H1 (cell line): Measurements from ENCODE around the gene IRF3. TPM values are rescaled to one million over a fixed set of nuclear protein-coding genes. Genes with fewer than 3 reads are reported as not detected.

ENCODE experiments used
- CTCF ChIA-PET: fragments of 300-600 bp; sonication (Branson Sonifier 250); formaldehyde crosslinking; loops from one replicate; lab custom pipeline; 2021; ENCODE audit not compliant: partially characterized antibody; lab: Charles Lee
- POLR2A ChIA-PET: fragments of 300-600 bp; sonication (Branson Sonifier 250); formaldehyde crosslinking; loops from one replicate; lab custom pipeline; 2021; ENCODE audit warnings: inconsistent platforms; ENCODE audit not compliant: partially characterized antibody; lab: Charles Lee
- DNase-seq, 2 experiments: peaks; one replicate each; pipeline versions ENCODE4 v3.0.0 to v3.0.0-alpha.2; 2010 to 2022; ENCODE audit warnings: low spot score in 2 of 2, low read depth in 1 of 2, mixed read lengths in 1 of 2
- FAIRE-seq: peaks from 2 replicates; lab custom pipeline; 2011; peaks lifted over from hg19 to GRCh38; lab: Jason Lieb, UNC
- H2AFZ ChIP-seq: 2 replicates; pipeline ENCODE4 v1.8.1; 2012; ENCODE audit warnings: low read length, inconsistent platforms
- H2AK5ac ChIP-seq: 2 replicates; pipeline ENCODE4 v1.6.1; 2013; ENCODE audit warnings: low read depth, low read length
- H2BK120ac ChIP-seq: replicated peaks from 2 replicates; pipeline ENCODE3; 2013; ENCODE audit warnings: low read depth, low read length, inconsistent platforms
- H2BK12ac ChIP-seq: 2 replicates; pipeline ENCODE4 v1.6.1; 2013; ENCODE audit warnings: low read depth, low read length
- H2BK15ac ChIP-seq: 2 replicates; pipeline ENCODE4 v1.6.1; 2013; ENCODE audit warnings: low read length
- H2BK20ac ChIP-seq: 2 replicates; pipeline ENCODE4 v1.6.1; 2013; ENCODE audit warnings: low read length
- H2BK5ac ChIP-seq: 2 replicates; pipeline ENCODE4 v1.6.1; 2013; ENCODE audit warnings: low read depth, low read length
- H3K14ac ChIP-seq: 2 replicates; pipeline ENCODE4 v1.6.1; 2013; ENCODE audit warnings: inconsistent platforms; ENCODE audit not compliant: insufficient read length
- H3K18ac ChIP-seq: 2 replicates; pipeline ENCODE4 v1.6.1; 2013; ENCODE audit warnings: low read length; ENCODE audit errors: extremely low read depth
- H3K23ac ChIP-seq: 2 replicates; pipeline ENCODE4 v1.6.1; 2013; ENCODE audit warnings: inconsistent platforms; ENCODE audit not compliant: insufficient read length
- H3K23me2 ChIP-seq: 2 replicates; pipeline ENCODE4 v1.6.1; 2013; ENCODE audit warnings: low read depth, low read length
- H3K27ac ChIP-seq: 2 replicates; pipeline ENCODE4 v1.6.1; 2011; ENCODE audit warnings: low read depth, low read length, inconsistent platforms
- H3K27me3 ChIP-seq, 4 experiments: replicated peaks in 1 of 4; 1 replicate in 1 of 4; 2 replicates in 3 of 4; pipeline versions ENCODE4 v1.6.1 to v1.8.1; 2011 to 2013; ENCODE audit warnings: low read length in 3 of 4, mild to moderate bottlenecking in 3 of 4, inconsistent platforms in 2 of 4, mixed read lengths in 2 of 4, moderate library complexity in 1 of 4; ENCODE audit not compliant: control insufficient read depth in 3 of 4, insufficient read depth in 3 of 4; ENCODE audit errors: extremely low read depth in 1 of 4
- H3K36me3 ChIP-seq, 4 experiments: 2 replicates each; pipeline versions ENCODE4 v1.6.1 to v1.8.1; 2011 to 2013; ENCODE audit warnings: mild to moderate bottlenecking in 4 of 4, low read length in 3 of 4, moderate library complexity in 2 of 4, control low read depth in 1 of 4, inconsistent platforms in 1 of 4; ENCODE audit not compliant: insufficient read depth in 4 of 4, control insufficient read depth in 2 of 4
- H3K4ac ChIP-seq: replicated peaks from 2 replicates; pipeline ENCODE3; 2013; ENCODE audit warnings: low read length, low read depth, mixed read lengths, inconsistent platforms; ENCODE audit not compliant: insufficient read length
- H3K4me1 ChIP-seq, 4 experiments: replicated peaks in 1 of 4; 1 replicate in 1 of 4; 2 replicates in 3 of 4; pipeline versions ENCODE4 v1.6.1 to v1.8.1; 2011 to 2013; ENCODE audit warnings: low read length in 3 of 4, inconsistent platforms in 2 of 4, mixed read lengths in 1 of 4; ENCODE audit not compliant: insufficient read depth in 4 of 4, control insufficient read depth in 3 of 4
- H3K4me2 ChIP-seq, 2 experiments: 2 replicates each; pipeline versions ENCODE4 v1.6.1 to v1.8.1; 2011 to 2013; ENCODE audit warnings: low read depth in 2 of 2, low read length in 2 of 2, control low read depth in 1 of 2, inconsistent platforms in 1 of 2, mild to moderate bottlenecking in 1 of 2; ENCODE audit not compliant: insufficient read depth in 1 of 2
- H3K4me3 ChIP-seq, 4 experiments: fragments of 200-600, 300-600 bp in 1 of 4; sonication (generic), shearing (Covaris generic), sonication (Bioruptor Twin) in 1 of 4; 2 replicates each; pipeline versions ENCODE4 v1.5.1 to v1.8.1; 2011 to 2016; ENCODE audit warnings: low read length in 4 of 4, low read depth in 3 of 4, control low read depth in 2 of 4, inconsistent platforms in 2 of 4, mild to moderate bottlenecking in 2 of 4, mixed read lengths in 1 of 4, moderate library complexity in 1 of 4; ENCODE audit not compliant: insufficient read depth in 2 of 4; ENCODE audit errors: extremely low read depth in 1 of 4
- H3K56ac ChIP-seq: replicated peaks from 2 replicates; pipeline ENCODE3; 2013; ENCODE audit warnings: low read depth, mild to moderate bottlenecking, mixed read lengths, low read length, inconsistent platforms; ENCODE audit not compliant: insufficient read length
- H3K79me1 ChIP-seq: 2 replicates; pipeline ENCODE4 v1.6.1; 2013; ENCODE audit warnings: low read depth, low read length, control low read depth
- H3K79me2 ChIP-seq, 2 experiments: 2 replicates each; pipeline versions ENCODE4 v1.6.1 to v1.8.1; 2012 to 2013; ENCODE audit warnings: low read length in 2 of 2, mild to moderate bottlenecking in 2 of 2, inconsistent platforms in 1 of 2; ENCODE audit not compliant: insufficient read depth in 2 of 2, control insufficient read depth in 1 of 2
- H3K9ac ChIP-seq, 4 experiments: replicated peaks in 1 of 4; 1 replicate in 1 of 4; 2 replicates in 3 of 4; pipeline versions ENCODE4 v1.6.1 to v1.8.1; 2011 to 2013; ENCODE audit warnings: low read depth in 3 of 4, low read length in 3 of 4, control low read depth in 2 of 4, mild to moderate bottlenecking in 2 of 4, moderate library complexity in 2 of 4, inconsistent platforms in 1 of 4; ENCODE audit errors: extremely low read depth in 1 of 4
- H3K9me3 ChIP-seq, 2 experiments: 2 replicates each; pipeline versions ENCODE4 v1.6.1 to v1.8.1; 2012 to 2013; ENCODE audit warnings: mild to moderate bottlenecking in 2 of 2, moderate library complexity in 2 of 2, control low read depth in 1 of 2, inconsistent platforms in 1 of 2, low read depth in 1 of 2, low read length in 1 of 2, mixed read lengths in 1 of 2; ENCODE audit not compliant: insufficient read depth in 2 of 2
- H4K20me1 ChIP-seq, 2 experiments: replicated peaks in 1 of 2; 2 replicates each; pipeline versions ENCODE3 to v1.8.1; 2011 to 2013; ENCODE audit warnings: inconsistent platforms in 2 of 2, low read length in 2 of 2, mild to moderate bottlenecking in 1 of 2; ENCODE audit not compliant: insufficient read depth in 2 of 2, control insufficient read depth in 1 of 2
- H4K5ac ChIP-seq: 2 replicates; pipeline ENCODE4 v1.6.1; 2013; ENCODE audit warnings: low read length, low read depth, mixed read lengths, inconsistent platforms; ENCODE audit not compliant: insufficient read length
- H4K8ac ChIP-seq: 2 replicates; pipeline ENCODE4 v1.8.0; 2013; ENCODE audit warnings: mild to moderate bottlenecking, moderate library complexity, low read length, inconsistent platforms; ENCODE audit not compliant: insufficient read depth; ENCODE audit errors: extremely low read depth
- H4K91ac ChIP-seq: replicated peaks from 2 replicates; pipeline ENCODE3; 2013; ENCODE audit warnings: low read length, mixed read lengths, inconsistent platforms; ENCODE audit not compliant: insufficient read length
- ASH2L ChIP-seq: fragments of 200-600, 300-600 bp; sonication (generic); IDR thresholded peaks from one replicate; pipeline ENCODE4 v1.7.1; 2017; ENCODE audit warnings: low read length
- BACH1 ChIP-seq: IDR thresholded peaks from 2 replicates; pipeline ENCODE4 v1.6.1; 2012; ENCODE audit warnings: low read length, improper control_type of control experiment
- CTCF ChIP-seq, 3 experiments: IDR thresholded peaks; 1 replicate in 2 of 3; 2 replicates in 1 of 3; pipeline versions ENCODE4 v1.5.1 to v1.6.1; 2011; ENCODE audit warnings: low read length in 3 of 3, mild to moderate bottlenecking in 3 of 3, inconsistent platforms in 2 of 3, low read depth in 1 of 3, moderate library complexity in 1 of 3; ENCODE audit not compliant: insufficient read depth in 1 of 3; ENCODE audit errors: control extremely low read depth in 1 of 3
- NANOG ChIP-seq: IDR thresholded peaks from 2 replicates; pipeline ENCODE4 v1.6.1; 2011; ENCODE audit warnings: low read length, low read depth, mild to moderate bottlenecking, inconsistent platforms; ENCODE audit not compliant: insufficient read depth, poor library complexity, severe bottlenecking
- NRF1 ChIP-seq: IDR thresholded peaks from 2 replicates; pipeline ENCODE4 v1.6.1; 2011; ENCODE audit warnings: mild to moderate bottlenecking, low read depth, low read length, improper control_type of control experiment
- POLR2AphosphoS5 ChIP-seq: IDR thresholded peaks from 2 replicates; pipeline ENCODE4 v1.6.1; 2011; ENCODE audit warnings: low read depth, low read length
- POU5F1 ChIP-seq: IDR thresholded peaks from 2 replicates; pipeline ENCODE4 v1.6.1; 2011; ENCODE audit warnings: low read depth, mild to moderate bottlenecking, low read length, moderate library complexity
- SP1 ChIP-seq: IDR thresholded peaks from 2 replicates; pipeline ENCODE4 v1.6.1; 2011; ENCODE audit warnings: low read depth, low read length
- WGBS, 2 experiments: shearing (Covaris generic) in 1 of 2; methylation state at CpG; one replicate each; pipeline versions ENCODE4 v1.1.6 to v1.1.7; 2013 to 2015; ENCODE audit warnings: low lambda C conversion rate in 2 of 2, mixed read lengths in 2 of 2, inconsistent platforms in 1 of 2, low coverage in 1 of 2, missing lambda C conversion rate in 1 of 2; ENCODE audit not compliant: insufficient replicate concordance in 2 of 2, insufficient coverage in 1 of 2, insufficient read length in 1 of 2; ENCODE audit errors: extremely low coverage in 1 of 2, missing lambda C conversion rate in 1 of 2; 5-methylcytosine and 5-hydroxymethylcytosine counted together
- polyA plus RNA-seq, 7 experiments: library from polyadenylated mRNA; depleted of rRNA in 3 of 7; stranded (reverse) in 5 of 7; unstranded in 2 of 7; fragments of >200 nt in 5 of 7; fragments of 200-250 nt in 2 of 7; gene quantifications; 1 replicate in 5 of 7; 2 replicates in 1 of 7; 4 replicates in 1 of 7; pipeline versions ENCODE4 v1.2.1 to v1.2.3, GENCODE V29; 2011 to 2013; ENCODE audit warnings: missing spikeins in 2 of 7, mixed read lengths in 2 of 7
- total RNA-seq: library from RNA; stranded (reverse); fragmentation: NEBNext Ultra II Directional; extraction: Animal tissue kit (Norgen Biotek cat#: 25700); gene quantifications from 2 replicates; pipeline ENCODE4 v1.2.1, GENCODE V29; 2021

IRF3 gene
- total and polyA plus RNA-seq, 2 of the 8 experiments (the other 6 are each of a cell fraction or from before 2014, with no cell fraction given), result 103 to 114 TPM

GRCh38 chr19:49691243-49692146 is 25.8 kb upstream of the IRF3 start:
- Histone ChIP-seq H2BK15ac (peak overlapping the region; percentile 92; the same call in 1 of the 2 replicates), H2AFZ (peak overlapping the region; percentile 28; the same call in 1 of the 2 replicates), H3K9ac (peak overlapping the region in 3 of 4 experiments; percentile 0 to 32 (median 2); a peak in 4 of 7 replicates), H3K9me3 (no peaks in the 10 kb centered on the region), H2BK5ac (peak overlapping the region; percentile 44; the same call in 1 of the 2 replicates), H2BK20ac (no peak overlapping the region), H4K8ac (no peak overlapping the region), H3K23me2 (peaks cover 20% of the 10 kb centered on the region), H4K20me1 (peaks cover 0 to 16% of the 10 kb centered on the region in 2 experiments), H3K56ac (peak overlapping the region; percentile 14), H3K23ac (no peak overlapping the region), H3K79me1 (no peaks in the 10 kb centered on the region), H3K36me3 (peaks cover 3 to 22% (median 7%) of the 10 kb centered on the region in 4 experiments; a peak in 6 of 8 replicates), H3K4me1 (peaks cover 0 to 25% (median 13%) of the 10 kb centered on the region in 4 experiments; a peak in 6 of 7 replicates), H2BK120ac (no peak overlapping the region), H3K4me3 (peak overlapping the region; percentile 88 to 94 (median 92)), H3K4me2 (peak overlapping the region; percentile 93 to 99), H3K27me3 (no peaks in the 10 kb centered on the region), H2AK5ac (no peak overlapping the region), H3K18ac (peak overlapping the region; percentile 91), H3K14ac (no peak overlapping the region), H3K4ac (peak overlapping the region; percentile 86), H2BK12ac (no peak overlapping the region), H4K5ac (peak overlapping the region; percentile 87), H3K79me2 (peaks cover 0 to 9% of the 10 kb centered on the region in 2 experiments; a peak in 1 of 4 replicates), H3K27ac (no peak overlapping the region), H4K91ac (peak overlapping the region; percentile 15)
- POLR2A ChIA-PET, result interaction anchor here (0.6 to 12.2 kb wide), 30 partner anchors 8 to 496 kb away, joined by 3 to 168 read pairs (median 4); partner anchors contain the start of genes AKT1S1, AP2A1, BCL2L12 and IRF3
- 3% methylated on average over 37 of the region's 39 CpGs; no CpG with 5 or more reads in 1 of the 2 experiments for WGBS, 2 experiments
- DNase-seq, result peak in 1 of 2 experiments; percentile 84
- CTCF ChIA-PET, result interaction anchor here (1.2 to 3.4 kb wide), 7 partner anchors 11 to 114 kb away, joined by 4 to 11 read pairs (median 5); no protein-coding TSS in a partner anchor
- FAIRE-seq, result no peak
- peak; percentile 71 for TF ChIP-seq NRF1
- no peak for TF ChIP-seq NANOG
- TF ChIP-seq POLR2AphosphoS5, result 0 out of 2 replicates have a peak, but pooled peaks have one; percentile 1
- 0 out of 2 replicates have a peak, but pooled peaks have one; percentile 4 for TF ChIP-seq SP1
- no peak; a peak in 1 of 4 replicates for TF ChIP-seq CTCF (IDR thresholded peaks at IDR 0.05; ENCODE audit: control extremely low read depth in 1 of 3, insufficient read depth in 1 of 3, low read depth in 1 of 3, low read length in 3 of 3)
- no peak for TF ChIP-seq BACH1
- TF ChIP-seq POU5F1, result no peak
- TF ChIP-seq ASH2L, result no peak
